GM13976 (cell line): Measurements from ENCODE around the gene SULT1C2.

Experiments used
- DNase-seq: peaks from one replicate; pipeline ENCODE4 v3.0.0; 2012; ENCODE audit warnings: low spot score
- in situ Hi-C: fragments of 300-500 bp; cut with MboI; formaldehyde crosslinking; loops from one replicate; pipeline ENCODE4 v1.12.0; 2022; ENCODE audit warnings: low sequenced_read_pairs, mixed read lengths, inconsistent platforms; ENCODE audit not compliant: unreplicated experiment
- TF ChIP-seq, protein P1 (sequence below): IDR thresholded peaks from 2 replicates; pipeline ENCODE4 v1.5.1; 2012; ENCODE audit warnings: borderline replicate concordance, mild to moderate bottlenecking; ENCODE audit not compliant: insufficient read depth; ENCODE audit errors: extremely low read depth, missing control alignments, control extremely low read depth

SULT1C2 gene

GRCh38 chr2:108268001-108268400 lies 20.7 kb upstream of the SULT1C2 start:
- in situ Hi-C loops = no loop called here
- no peak for DNase-seq
- TF ChIP-seq, protein P1, sequence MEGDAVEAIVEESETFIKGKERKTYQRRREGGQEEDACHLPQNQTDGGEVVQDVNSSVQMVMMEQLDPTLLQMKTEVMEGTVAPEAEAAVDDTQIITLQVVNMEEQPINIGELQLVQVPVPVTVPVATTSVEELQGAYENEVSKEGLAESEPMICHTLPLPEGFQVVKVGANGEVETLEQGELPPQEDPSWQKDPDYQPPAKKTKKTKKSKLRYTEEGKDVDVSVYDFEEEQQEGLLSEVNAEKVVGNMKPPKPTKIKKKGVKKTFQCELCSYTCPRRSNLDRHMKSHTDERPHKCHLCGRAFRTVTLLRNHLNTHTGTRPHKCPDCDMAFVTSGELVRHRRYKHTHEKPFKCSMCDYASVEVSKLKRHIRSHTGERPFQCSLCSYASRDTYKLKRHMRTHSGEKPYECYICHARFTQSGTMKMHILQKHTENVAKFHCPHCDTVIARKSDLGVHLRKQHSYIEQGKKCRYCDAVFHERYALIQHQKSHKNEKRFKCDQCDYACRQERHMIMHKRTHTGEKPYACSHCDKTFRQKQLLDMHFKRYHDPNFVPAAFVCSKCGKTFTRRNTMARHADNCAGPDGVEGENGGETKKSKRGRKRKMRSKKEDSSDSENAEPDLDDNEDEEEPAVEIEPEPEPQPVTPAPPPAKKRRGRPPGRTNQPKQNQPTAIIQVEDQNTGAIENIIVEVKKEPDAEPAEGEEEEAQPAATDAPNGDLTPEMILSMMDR = no peak

DNA sequence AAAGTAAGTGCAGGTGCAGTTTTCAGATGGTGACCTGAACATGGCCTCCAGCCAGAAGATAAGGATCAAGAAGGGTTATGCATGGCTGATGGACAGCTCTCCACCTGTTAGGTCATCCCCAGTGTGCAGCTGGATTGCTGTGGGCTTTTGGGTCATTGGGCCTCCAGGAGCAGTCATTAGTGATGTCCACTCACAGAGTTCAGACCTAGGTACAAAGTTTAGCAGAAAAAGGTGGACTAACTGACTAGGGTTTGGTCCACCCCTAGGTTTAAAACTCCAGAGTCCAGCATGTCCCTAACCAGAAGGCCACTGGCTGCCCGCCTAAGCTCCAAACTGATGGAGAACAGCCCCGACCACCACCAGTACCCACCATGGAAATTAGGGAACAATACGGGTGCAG lies 18.3 kb upstream of the SULT1C2 start:
- DNase-seq = no peak
- in situ Hi-C loops = no loop called here
- TF ChIP-seq, protein P1 = no peak

DNA sequence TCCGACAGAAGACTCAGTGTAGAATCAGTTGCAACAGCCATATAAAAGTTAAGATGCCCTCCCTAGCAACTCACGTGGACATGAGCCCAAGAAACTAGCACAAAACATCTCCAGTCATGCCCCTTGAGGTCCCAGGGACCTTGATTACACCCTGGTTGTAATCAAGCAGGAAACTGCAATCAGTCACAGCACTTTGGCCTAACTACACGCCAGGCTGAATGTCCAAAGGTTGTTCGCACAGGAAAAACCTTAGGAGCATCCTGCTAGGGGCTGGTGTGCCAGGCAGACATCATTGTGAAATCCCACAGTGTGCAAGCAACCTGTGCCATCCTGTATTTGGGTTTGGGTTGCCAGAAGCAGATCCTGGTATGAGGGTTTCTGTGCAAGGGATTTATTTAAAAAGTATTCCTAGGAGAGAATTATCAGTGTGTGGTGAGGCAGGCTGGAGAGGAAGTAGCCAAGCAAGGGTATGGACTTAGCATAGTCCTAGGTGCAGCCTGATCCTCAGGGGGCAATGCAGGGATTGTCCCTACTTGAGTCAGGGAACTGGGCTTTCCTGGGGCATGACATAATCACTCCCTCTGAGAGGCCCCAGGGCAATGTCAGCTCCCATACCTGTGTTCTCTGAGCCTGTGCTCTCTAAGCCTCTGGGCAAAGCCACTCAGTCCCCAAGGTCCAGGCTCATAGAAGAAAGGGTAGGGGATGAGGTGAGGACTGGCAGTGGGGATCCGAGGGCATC lies 17.8 kb upstream of the SULT1C2 start:
- in situ Hi-C loops = no loop called here
- DNase-seq = no peak
- TF ChIP-seq, protein P1 = no peak

DNA sequence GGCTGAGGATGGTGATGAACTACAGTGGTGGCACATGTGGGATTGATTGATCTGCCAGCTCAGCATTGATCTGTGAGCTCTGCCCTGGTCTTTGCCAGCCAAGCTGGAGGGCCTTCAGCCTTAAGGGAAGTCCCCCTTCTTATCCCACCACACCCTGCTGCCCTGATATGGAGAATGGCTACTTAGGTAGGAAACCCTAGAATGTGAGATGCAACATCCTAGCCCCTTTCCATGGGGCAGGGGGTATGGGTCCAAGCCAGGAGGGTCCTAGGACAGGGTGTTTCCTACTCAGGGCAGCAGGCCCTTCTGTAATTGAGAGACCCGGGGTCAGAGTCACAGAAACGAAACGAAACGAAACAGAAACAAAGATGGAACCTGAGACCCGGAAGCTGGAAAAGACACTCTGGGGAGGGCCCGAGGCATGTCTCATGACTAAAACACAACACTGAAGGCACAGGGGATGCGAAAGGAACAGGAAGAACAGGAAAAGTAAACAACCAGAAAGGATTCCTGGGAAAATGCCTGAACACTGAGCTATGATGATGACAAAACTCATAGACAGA lies 16.9 kb upstream of the SULT1C2 start:
- in situ Hi-C loops = no loop called here
- TF ChIP-seq, protein P1 = no peak
- no peak for DNase-seq

GRCh38 chr2:108278631-108279030 lies 10.1 kb upstream of the SULT1C2 start:
- no peak for DNase-seq
- TF ChIP-seq, protein P1 = no peak
- in situ Hi-C loops = no loop called here

DNA sequence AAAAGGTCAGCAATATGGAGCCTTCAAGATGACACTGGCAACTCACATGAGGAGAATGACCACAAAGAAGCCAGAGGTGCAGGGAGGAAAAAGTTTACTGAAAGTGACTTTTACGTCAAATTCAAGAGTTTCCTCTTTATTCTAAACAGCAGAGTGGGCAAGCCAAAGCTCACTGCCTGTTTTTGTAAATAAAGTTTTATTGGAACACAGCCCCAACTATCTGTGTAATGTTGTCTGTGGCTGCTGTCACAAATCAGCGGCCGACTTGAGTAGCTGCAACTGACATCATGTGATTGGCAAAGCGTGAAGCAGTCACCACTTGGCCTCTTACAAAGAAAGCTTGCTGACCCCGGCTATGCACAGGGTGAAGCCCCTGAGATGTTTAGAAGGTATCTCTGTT lies 9.2 kb upstream of the SULT1C2 start:
- in situ Hi-C loops = no loop called here
- TF ChIP-seq, protein P1 = no peak

More for the DNA sequence above, 9.2 kb upstream of the SULT1C2 start:
- DNase-seq = no peak
